Measurements from ENCODE around the gene CDK3.

CDK3 gene

GRCh38 chr17:76008630-76009425 lies 8.2 kb downstream of the CDK3 start:
- H3K4me3 ChIP-seq (ENCODE audit: low read depth, low read length): no peak overlapping the region
- DNase-seq (ENCODE audit: low read depth): no peak
- TF ChIP-seq, protein P1, sequence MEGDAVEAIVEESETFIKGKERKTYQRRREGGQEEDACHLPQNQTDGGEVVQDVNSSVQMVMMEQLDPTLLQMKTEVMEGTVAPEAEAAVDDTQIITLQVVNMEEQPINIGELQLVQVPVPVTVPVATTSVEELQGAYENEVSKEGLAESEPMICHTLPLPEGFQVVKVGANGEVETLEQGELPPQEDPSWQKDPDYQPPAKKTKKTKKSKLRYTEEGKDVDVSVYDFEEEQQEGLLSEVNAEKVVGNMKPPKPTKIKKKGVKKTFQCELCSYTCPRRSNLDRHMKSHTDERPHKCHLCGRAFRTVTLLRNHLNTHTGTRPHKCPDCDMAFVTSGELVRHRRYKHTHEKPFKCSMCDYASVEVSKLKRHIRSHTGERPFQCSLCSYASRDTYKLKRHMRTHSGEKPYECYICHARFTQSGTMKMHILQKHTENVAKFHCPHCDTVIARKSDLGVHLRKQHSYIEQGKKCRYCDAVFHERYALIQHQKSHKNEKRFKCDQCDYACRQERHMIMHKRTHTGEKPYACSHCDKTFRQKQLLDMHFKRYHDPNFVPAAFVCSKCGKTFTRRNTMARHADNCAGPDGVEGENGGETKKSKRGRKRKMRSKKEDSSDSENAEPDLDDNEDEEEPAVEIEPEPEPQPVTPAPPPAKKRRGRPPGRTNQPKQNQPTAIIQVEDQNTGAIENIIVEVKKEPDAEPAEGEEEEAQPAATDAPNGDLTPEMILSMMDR (IDR thresholded peaks at IDR 0.05; ENCODE audit: low read depth, low read length, missing control alignments): no peak

DNA sequence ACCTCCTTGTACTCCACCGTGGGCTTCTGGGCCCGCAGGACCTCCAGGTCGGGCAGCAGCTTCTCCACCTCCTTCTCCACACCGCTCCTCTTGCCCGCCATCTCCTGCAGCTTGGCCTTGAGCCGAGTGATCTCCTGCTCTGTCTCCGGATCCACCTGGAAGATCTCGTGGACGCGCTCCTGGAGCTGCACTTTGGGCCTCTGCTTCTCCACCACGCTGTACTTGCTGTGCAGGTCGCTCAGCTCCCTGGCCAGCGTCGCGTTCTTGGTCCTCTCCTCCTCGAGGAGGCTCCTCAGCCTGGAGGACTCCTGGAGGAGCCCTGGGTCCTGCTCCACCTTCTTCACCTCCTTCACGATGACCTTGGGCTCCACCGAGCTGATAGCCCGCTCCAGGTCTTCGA lies 8.8 kb downstream of the CDK3 start:
- no peak overlapping the region for H3K4me3 ChIP-seq (ENCODE audit: low read depth, low read length)
- DNase-seq (ENCODE audit: low read depth): no peak
- TF ChIP-seq, protein P1 (IDR thresholded peaks at IDR 0.05; ENCODE audit: low read depth, low read length, missing control alignments): no peak

DNA sequence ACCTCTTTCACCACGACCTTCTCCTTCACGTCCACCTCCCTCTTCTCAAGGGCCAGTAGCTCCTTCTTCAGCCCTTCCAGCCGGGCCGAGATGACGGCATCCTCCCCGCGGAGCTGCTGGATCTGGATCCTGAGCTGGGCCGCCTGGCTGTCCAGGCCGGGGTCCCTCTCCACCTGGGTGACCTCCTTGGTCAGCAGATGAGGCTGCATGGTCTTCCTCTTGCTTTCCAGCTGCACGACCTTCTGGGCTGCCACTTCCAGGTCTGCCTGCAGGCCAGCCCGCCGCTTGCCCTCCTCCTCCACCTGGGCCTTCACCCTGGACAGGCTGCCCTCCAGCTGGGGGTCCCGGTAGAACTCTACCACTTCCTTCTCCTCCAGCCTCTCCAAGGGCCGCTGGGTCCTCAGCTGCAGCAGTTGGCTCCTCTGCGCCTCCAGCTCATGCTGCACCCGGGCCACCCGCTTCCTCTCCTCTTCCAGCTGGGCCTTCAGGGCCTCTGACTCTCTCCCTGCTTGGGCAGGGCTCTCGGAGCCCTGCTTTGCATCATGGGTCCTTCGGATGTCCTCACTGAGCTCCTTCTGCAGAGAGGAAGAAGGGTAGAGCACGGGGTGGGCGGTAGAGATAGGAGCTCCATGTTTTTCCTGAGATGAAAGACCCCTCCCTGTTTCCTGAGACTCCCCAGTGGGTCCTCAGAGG lies 9.5 kb downstream of the CDK3 start:
- no peak for DNase-seq (ENCODE audit: low read depth)
- TF ChIP-seq, protein P1 (IDR thresholded peaks at IDR 0.05; ENCODE audit: low read depth, low read length, missing control alignments): no peak
- H3K4me3 ChIP-seq (ENCODE audit: low read depth, low read length): no peak overlapping the region

GRCh38 chr17:76011951-76012350 lies 11.3 kb downstream of the CDK3 start:
- no peak for DNase-seq (ENCODE audit: low read depth)
- H3K4me3 ChIP-seq (ENCODE audit: low read depth, low read length): no peak overlapping the region
- TF ChIP-seq, protein P1 (IDR thresholded peaks at IDR 0.05; ENCODE audit: low read depth, low read length, missing control alignments): no peak

DNA sequence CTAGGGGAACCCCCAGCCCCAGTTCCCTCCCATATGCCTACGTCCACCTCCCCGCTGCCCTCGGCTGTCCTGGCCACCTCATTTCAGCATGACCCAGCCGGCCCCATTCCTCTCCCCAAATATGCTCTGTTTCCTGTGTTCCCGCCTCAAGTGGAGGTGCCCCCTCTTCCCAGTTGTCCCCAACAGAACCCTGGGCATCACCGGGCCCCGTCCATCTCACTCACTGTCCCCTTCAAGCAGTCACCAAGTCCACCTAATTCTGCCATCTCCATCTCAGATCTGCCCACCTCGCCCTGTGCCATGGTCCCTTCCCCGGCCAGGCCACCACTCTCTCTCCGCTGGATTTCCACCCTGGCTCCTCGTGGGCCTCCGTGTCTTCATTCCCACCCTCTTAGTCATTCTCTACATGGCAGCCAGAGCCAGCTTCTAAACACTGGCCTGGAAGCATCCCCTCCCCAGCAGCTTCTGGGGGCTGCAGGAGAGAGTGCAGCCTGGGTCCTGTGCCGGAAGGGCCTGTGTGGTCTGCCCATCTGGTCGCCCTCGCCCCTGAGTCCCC lies 12.8 kb downstream of the CDK3 start:
- no peak for DNase-seq (ENCODE audit: low read depth)
- TF ChIP-seq, protein P1 (IDR thresholded peaks at IDR 0.05; ENCODE audit: low read depth, low read length, missing control alignments): no peak
- no peak overlapping the region for H3K4me3 ChIP-seq (ENCODE audit: low read depth, low read length)

DNA sequence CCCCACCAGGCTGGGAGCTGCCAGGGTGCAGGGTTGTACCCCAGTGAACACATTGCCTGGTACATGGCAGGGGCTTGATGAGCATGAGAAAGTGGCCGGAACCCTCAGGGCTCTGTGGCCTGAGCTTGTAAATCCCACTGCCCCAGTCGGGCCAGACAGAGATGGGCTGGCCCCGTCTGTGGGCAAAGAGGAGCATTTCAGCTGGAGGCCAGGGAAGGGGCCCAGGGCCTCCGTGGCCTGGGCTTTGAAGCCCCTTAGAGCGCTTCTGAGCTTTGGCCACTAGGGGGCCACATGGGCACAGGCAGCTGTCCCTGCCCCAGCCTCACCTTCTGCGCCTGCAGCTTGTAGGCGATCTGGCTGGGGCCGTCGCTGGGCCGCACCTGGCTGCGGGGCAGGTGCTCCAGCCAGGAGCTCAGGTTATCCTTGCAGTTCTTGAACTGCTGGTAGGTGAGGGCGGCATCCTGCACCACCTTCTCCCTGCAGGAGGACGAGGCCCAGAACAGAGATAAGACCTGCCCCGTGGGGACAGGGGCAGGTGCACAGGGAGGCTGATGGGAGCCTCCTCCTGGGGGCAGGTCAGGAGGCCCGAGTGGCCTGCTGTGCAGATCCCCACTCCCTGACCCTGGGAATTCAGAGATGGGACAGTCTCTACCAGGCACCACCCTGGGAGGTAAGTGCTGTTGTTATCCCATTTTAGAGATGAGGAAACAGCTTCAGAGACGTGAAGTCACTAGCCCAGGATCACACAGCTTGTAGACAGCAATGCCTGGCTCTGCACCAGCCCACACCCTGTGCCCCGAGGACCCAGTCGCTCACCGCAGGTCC lies 13.7 kb downstream of the CDK3 start:
- TF ChIP-seq, protein P1 (IDR thresholded peaks at IDR 0.05; ENCODE audit: low read depth, low read length, missing control alignments): peak; percentile 99
- peak; percentile 33 for DNase-seq (ENCODE audit: low read depth)
- H3K4me3 ChIP-seq (ENCODE audit: low read depth, low read length): no peak overlapping the region

All from GM12864 (cell line).